HG02678 (cell line): Measurements from ENCODE around the gene ATOH8.
"Not testable (repeated sequence)": the region's sequence is repeated elsewhere in the genome, so short reads cannot be mapped to it uniquely, and the experiment has no call there.

Experiments
- ATAC-seq: cut with Tn5 transposase; IDR thresholded peaks from one replicate; pipeline ENCODE4 v1.9.1; 2021; ENCODE audit warnings: mild to moderate bottlenecking, moderate library complexity; ENCODE audit not compliant: unreplicated experiment

ATOH8 gene, protein sequence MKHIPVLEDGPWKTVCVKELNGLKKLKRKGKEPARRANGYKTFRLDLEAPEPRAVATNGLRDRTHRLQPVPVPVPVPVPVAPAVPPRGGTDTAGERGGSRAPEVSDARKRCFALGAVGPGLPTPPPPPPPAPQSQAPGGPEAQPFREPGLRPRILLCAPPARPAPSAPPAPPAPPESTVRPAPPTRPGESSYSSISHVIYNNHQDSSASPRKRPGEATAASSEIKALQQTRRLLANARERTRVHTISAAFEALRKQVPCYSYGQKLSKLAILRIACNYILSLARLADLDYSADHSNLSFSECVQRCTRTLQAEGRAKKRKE

GRCh38 chr2:85753525-85754312 is at the start of gene ATOH8:
ATOH8 (plus strand) TSS chr2:85753991; CDS start chr2:85754190, 199 bp downstream.
- ATAC-seq, result no peak

GRCh38 chr2:85704038-85704437 is 49.8 kb upstream of the ATOH8 start:
- no peak for ATAC-seq

DNA sequence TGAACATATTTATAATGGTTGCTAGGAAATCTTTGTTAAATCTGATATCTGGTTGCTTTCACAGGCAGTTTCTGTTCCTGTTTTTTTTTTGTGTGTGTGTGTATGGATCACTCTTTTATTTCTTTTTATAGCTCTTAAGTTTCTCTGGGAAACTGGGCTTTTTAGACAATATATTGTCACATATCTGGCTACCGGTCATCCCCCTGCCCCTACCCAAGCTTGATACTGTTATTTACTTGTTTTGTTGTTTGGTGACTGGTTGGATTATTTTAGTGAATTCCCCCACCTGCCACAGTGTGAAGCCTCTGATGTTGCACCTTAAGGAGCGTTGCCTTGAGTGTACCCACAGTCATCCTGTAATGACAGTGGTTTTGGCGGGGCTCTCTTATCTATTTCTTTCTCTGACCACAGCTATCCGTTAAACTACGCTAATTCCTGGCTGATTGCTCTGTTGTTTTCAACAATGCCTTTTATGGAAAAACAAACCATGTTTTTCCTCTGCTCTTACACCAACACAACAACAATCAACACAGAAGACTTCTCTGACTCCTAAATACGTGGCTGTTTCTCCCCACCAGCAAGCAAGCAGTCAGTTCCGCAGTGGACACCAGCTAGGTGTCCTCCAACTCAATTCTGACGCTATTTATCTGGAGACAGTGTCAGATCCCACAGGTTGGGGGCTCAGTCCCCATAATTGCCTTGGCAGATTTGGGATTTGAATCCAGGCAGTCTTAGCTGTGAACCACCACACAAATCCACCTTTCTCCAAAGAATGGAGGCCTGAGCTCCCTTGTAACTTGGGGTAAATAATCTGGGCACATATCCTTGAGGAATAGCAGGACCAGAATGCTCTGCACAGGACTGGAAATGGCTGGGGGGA is 48.8 kb upstream of the ATOH8 start:
- ATAC-seq, result peak; percentile 64

GRCh38 chr2:85705680-85706039 is 48.1 kb upstream of the ATOH8 start:
- no peak for ATAC-seq

DNA sequence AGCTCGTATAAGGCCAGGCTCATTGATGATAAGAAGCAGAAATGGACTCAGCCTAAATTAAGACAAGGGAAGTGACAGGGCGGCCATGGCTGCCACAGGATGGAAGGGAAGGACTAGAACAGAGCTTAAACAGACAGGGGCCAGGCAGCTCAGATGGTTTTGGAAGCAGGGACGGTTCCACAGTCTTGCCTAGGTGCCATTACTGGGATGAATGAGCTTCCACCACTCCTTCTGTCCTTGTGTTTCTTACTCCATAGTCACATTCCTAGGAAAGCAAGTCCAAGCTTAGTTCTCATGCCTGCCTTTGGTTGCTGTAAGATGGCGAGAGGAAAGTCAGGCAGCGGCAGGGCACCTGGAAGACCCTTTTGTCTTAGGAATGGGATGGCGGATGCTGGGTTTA is 47.7 kb upstream of the ATOH8 start:
- ATAC-seq, result no peak

DNA sequence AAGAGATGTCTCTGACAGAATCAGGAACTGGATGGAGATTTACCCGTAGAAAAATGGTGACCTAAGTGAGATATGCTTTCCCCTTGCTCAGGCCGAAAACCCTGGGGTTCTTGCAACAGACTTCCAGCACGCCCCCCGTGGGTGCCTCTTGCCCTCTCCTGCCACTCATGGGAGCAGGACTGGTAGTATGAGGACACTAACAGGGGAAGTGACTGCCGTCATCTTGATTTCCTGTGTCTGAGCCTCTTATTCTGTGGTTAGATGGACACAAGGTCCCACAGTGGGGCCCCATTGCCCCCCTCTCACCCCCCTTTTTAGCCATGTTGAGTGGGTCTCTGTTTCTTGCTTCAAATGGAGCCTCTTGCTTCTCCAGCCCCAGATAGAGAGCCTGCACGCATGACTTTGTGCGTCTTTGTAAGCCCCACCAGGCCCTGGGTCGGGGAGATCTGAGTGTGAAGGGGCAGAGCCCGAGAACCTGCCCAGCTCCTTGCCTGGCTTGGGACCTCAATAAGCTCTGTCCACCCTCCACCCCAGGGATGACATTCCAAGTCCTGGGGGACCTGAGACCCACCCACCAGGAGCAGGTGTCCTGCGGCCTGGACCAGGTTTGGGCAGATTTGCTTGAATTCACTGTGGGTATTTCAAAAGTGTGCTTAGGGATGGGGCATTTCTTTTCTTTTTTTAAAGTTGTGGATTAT is 47.0 kb upstream of the ATOH8 start:
- no peak for ATAC-seq

GRCh38 chr2:85707304-85707703 is 46.5 kb upstream of the ATOH8 start:
- ATAC-seq, result peak; percentile 61

DNA sequence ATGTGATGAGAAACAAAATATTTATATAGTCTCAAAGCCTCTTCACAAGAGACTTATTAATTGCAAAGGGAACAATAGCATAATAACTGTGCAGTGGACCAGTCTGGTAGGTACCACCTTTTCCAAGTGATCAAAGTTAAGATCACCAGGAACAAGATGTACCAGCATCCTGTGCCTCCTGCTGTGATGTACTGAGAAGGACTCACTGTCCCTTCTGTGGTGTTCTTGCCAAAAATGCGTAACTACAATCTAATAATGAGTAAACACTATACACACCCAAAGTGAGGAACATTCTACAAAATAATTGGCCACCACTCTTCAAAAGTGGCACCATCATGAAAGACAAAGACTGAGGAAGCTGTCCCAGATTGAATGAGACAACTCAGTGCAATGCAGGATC is 45.1 kb upstream of the ATOH8 start:
- no peak for ATAC-seq

GRCh38 chr2:85709401-85709811 is 44.4 kb upstream of the ATOH8 start:
- ATAC-seq, result no peak

DNA sequence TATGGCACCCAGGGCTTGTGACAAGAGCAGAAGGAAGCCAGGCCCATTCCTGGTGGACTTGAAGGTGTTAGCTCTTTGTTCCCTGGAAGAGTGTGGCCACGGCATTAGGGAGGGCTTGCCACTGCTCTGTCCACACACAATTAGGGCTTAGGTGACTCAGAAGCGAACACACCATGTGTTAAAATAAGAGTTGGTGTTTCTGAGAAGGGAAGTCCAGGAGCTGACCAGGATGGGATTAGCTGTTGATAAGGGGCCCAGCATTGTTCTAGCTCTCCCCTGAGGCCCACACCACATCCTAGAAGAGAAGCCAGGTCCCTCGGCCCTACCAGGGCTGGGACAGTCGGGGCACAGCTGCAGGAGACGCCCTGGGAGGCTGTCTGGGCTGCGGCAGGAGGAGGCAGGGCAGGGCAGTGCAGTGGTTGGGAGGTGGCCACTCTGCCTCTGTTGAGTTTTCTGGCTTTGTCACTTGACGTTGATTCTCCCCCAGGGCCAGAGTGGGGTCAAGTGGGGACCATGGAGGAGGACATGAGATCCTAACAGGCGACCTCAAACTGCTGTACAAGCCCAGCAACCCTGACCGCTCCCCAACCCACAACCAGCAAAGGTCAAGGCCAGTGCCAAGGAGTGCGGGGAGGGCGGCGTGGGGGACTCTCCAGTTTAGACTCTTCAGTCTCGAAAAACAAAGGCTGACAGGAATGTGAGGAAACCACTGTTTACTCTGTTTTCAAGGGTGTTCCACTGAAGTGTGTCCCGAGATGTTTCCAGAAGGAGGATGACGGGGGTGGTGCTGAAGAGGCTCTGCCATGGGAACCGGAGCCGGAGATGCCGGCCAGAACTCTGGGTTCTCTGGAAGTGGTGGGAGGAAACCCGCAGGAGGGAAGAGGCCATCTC is 42.9 kb upstream of the ATOH8 start:
- ATAC-seq, result no peak

DNA sequence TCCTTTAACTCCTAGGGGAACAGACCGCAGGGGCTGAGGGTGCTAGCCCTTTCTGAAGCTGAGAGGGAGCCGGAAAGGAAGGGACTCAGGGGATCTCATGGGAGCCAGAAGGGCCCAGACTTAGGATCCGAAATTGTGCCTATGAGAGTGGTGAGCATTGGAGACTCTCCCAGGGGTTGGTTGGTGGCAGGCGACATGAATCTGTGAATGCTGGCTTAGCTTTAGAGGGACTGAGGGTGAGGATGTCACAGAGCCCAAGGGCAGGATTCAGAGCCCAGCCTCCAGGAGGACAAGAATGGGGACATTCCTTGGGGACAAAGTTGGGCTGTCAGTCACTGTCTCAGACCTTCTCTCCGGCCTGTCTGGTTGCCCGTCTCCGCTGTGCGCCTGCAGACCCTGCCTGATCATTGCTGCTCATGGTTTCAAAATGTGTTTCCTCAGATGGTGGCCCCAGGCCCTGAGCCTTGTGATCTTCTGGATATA is 42.2 kb upstream of the ATOH8 start:
- ATAC-seq, result no peak

GRCh38 chr2:85712336-85712735 is 41.5 kb upstream of the ATOH8 start:
- no peak for ATAC-seq

DNA sequence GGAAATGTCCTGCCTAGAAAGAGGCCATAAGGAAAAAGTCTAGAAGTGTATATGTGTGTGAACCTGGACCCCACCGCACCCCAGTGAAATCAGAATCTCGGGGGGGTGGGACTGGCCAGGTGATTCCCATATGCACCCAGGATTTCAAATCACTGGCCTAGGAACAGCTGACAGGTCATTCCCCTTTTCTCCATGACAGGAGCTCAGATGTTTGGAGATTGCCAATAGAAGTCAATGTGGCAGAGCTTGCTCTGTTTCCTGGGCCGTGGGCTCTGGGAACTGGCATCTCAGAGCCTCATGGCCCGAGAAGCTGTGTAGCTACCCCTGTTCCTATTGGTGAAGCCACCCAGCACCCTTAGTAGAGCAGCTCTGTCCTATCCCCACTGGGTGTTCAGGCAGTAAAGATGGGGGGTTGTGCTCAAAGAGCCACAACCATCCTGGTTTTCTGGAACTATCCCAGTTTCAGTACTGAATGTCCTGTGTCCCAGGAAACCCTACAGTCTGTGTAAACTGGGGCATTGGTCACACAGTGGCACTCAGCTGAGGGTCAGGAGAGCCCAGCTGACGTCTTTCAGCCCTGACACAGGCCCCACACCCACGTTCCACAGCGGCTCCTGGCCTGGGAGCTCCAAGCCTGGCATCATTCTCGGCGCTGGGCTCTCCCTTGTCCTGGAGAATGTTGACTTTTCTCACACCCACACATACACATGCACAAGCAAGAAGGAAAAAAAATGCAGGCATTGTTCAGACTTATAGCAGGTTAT is 40.8 kb upstream of the ATOH8 start:
- no peak for ATAC-seq

DNA sequence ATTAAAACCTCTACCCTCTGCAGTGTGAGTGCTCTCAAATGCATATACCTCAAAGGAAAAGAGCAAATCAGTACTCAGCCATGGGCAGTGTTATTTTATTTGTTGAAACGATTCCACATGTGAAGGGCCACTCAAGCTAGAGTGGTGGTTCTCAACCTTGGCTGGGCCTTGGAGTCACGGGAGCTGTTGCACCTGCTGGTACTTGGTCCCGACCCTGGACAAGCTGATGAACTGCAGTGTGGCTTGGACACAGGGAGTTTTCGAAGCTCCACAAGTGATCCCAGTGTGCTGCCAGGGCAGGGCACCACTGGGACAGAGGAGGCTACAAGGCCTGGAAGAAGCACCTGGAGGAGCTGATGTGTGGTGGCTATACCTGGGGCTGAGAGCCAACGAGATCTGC is 40.0 kb upstream of the ATOH8 start:
- no peak for ATAC-seq

GRCh38 chr2:85714421-85714820 is 39.4 kb upstream of the ATOH8 start:
- not testable (repeated sequence) for ATAC-seq

DNA sequence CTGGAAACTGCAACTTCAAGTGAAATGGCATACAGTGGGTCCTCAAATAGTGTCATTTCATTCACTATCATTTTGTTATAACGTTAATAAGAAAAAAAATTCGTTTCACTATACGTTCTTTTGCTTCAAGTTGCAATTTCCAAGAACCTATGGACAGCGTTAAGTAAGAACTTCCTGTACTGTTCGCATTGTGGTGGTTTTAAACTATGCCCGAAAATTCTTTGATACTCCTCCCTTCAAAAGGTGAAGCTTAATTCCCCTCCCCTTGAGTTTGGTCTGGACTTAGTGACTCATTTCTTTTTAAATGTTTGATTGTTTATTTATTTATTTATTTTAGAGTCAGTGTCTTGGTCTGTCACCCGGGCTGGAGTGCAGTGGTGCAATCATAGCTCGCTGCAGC is 39.0 kb upstream of the ATOH8 start:
- ATAC-seq, result no peak

GRCh38 chr2:85716346-85716914 is 37.4 kb upstream of the ATOH8 start:
- no peak for ATAC-seq

DNA sequence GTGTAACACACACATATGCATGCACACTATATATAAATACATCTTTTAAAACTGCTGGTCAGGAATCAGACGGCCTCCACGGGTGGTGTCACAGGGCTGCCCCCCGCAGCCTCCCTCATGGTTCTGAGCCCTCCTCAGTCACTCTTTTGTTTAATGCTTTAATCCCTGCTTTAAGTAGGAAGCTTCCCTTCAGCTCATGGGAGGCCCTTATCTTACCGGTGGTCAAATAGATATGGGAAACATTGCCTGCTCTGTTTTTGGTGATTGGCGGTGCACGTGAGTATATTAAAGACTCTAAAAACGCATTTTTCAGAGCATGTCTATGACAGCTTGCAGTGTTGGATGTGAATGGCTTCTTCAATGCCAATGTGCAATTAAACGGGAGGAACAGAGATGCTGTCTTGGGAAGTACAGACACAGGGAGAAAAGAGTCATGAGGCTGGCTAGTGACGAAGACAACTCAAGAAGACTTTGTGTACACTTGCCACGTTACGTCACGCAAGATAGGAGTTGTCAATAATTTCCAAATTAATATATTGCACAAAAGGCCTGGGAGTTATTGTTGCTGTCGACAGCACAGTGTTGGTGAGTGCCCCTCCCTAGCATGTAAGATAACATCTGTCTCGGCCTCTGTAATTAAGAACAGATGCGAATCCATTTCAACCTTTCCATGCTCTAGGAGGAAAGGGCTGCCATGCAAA is 36.3 kb upstream of the ATOH8 start:
- ATAC-seq, result no peak
